Inflammatory macrophage (primary cell): ENCODE results near the gene EMC1.
"Not testable (repeated sequence)": the region's sequence is repeated elsewhere in the genome, so short reads cannot be mapped to it uniquely, and the experiment has no call there.

ENCODE experiments used
- DNase-seq, 2 donors: peaks; one replicate each; pipeline ENCODE4 v3.0.0-alpha.2; 2020 to 2022
- total RNA-seq, 18 experiments: gene quantifications; one replicate each; lab custom pipeline; 2026; ENCODE audit warnings: mixed read lengths in 6 of 18, inconsistent platforms in 2 of 18; lab: John Stamatoyannopoulos, UW

Gene EMC1
- 46.5 to 180 (median 125) reads per million in 18 experiments for total RNA-seq

- peak; percentile 91 to 96 for DNase-seq
These were observed at the start of gene EMC1, which contains the start of gene MRTO4 for GRCh38 chr1:19251305-19252196. EMC1 (minus strand) TSS chr1:19251524; CDS start chr1:19251509, 15 bp downstream. MRTO4 (plus strand) TSS chr1:19251805; CDS start chr1:19251836, 31 bp downstream.

DNA sequence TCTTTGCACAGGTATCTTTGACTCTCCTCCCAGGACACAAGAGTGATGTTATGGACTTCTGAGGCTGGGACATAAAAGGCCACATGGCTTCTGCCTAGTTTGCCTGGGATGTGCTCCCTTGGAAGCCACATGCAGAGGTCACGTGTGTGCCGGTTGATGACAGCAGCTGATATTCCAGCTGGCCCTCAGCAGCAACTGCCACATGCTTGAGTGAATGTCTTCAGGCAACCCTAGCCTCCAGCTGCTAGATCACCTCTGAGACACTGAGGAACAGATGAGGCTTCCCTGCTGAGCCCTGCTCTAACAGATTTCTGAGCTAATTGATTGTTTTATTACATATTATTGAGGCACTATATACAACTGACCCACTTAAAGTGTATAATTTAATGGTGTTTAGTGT is 48.9 kb upstream of the EMC1 start:
- no peak for DNase-seq

DNA sequence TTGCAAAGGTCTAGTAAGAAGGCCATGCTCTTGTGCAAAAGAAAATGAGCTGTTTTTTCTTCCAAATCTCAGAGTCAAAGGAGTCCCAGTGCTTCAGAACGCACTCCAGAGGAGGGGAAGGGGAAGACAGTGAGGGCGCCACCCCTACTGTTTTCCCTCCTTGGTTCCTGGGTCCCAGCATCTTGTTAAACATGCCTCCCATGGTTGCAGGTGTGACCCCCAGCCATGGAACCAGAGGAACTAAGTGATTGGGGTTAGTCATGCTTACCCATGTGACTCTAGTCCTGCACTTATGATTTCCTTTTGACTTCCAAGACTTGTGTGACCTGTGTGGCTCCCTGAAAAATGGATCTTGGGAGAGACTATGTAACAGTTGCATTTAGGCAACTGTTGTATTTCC is 43.3 kb upstream of the EMC1 start:
- DNase-seq: no peak

- no peak for DNase-seq
These were observed 37.9 kb upstream of the EMC1 start for GRCh38 chr1:19289244-19289643.

GRCh38 chr1:19288324-19289241 is 37.3 kb upstream of the EMC1 start, which contains the start of gene AKR7A3:
AKR7A3 (minus strand) TSS chr1:19288770; CDS start chr1:19288709, 61 bp downstream.
- peak; percentile 65 to 84 for DNase-seq

- DNase-seq: no peak
These were observed 36.3 kb upstream of the EMC1 start for GRCh38 chr1:19287436-19288185.

DNA sequence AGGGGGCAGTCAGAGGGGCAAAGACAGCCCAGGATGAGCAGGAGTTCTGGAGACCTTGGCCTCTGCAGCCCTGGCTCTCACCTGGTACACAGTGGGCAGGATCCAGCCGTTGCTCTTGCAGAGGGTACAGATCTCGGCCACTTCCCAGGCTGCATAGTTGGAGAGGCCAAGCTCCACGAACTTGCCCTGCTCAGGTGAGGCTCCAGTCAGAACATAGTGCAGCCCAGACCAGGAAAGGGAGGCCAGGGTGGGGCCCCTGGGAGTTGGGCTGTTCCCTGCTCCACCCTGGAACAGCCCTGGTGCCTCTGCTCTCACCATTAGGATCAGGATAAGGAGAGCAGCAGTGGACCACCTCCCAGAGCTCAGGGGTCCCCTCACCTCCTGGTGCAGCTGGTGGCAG is 34.5 kb upstream of the EMC1 start:
- not testable (repeated sequence) for DNase-seq

DNA sequence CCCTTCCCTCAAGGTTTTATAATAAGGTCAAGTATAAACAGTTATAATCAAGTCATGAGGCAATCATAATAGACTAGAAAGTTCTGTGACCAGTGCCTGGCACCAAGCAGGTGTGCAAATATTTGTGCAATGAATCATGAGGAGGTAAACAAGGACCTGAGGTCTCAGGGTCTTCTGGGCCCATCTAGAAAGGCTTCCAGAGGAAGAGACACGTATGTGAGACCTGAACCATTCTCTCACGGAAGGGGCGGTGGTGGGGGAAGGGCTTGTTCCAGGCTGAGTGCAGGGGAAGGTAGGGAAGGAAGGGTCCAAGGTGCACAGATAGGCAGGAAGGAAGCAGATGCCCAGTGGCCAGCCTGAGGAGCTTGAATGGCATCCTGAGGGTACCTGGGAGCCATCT is 34.0 kb upstream of the EMC1 start:
- DNase-seq: not testable (repeated sequence)

DNA sequence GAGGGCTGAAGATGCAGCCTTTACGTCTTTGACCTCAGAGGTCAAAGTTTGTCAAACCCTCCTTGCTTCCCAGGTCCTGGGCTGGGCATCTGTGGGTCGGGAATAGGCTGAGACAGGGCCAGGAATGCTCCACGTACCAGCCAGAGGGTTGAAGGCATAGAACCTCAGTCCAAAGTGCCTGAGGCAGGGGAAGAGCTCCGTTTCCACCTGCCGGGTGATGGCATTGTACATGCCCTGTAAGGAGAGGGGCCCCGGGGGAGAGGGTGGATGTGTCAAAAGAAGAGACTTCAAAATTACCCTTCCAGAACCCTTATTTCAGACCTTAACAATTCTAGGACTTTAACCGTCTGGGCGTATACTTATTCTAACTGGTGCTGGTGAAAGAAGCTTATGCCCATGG is 33.6 kb upstream of the EMC1 start:
- no peak for DNase-seq

DNA sequence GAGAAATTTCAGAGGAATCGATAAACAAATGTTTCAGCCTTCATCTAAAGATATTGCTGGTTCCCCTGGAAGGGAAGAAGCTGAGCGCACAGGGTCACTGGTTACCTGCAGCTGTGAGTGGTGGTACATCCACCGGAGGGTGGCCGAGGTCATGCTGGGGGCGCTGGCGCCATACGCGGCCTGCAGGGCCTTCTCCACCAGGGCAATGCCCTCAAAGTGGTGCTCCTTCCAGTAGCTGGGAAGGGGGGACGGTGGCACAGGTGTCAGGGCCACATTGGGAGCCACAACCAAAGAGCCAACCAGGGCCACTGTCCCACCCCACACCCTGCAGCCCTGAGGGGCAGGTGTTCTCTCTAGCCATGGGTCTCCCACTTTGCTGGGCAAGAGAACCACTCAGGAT is 32.6 kb upstream of the EMC1 start:
- no peak for DNase-seq

- DNase-seq: no peak
These were observed 23.3 kb upstream of the EMC1 start for GRCh38 chr1:19274636-19275035.

- DNase-seq: peak in 1 of 2 donors; percentile 55
These were observed 22.7 kb upstream of the EMC1 start for GRCh38 chr1:19273844-19274531.

- no peak for DNase-seq
These were observed 22.0 kb upstream of the EMC1 start for GRCh38 chr1:19273106-19273843.

DNA sequence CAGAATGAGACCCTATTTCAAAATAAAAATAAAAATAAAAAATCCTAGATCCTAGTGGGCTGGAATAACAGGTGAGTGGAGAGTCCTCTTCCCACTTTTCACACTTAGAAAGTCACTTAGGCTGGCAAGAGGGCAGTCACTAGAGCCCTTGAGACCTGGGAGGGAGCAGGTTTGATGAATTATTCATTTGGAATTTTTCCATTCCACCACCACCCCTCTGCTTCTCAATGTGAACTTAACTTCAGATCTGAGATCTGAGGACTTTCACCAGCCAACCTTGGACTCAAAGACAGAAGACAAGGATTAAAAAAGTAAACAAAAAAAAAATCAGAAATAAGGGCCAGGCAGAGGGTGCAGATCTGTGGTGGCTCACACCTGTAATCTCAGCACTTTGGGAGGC is 20.7 kb upstream of the EMC1 start:
- DNase-seq: no peak

DNA sequence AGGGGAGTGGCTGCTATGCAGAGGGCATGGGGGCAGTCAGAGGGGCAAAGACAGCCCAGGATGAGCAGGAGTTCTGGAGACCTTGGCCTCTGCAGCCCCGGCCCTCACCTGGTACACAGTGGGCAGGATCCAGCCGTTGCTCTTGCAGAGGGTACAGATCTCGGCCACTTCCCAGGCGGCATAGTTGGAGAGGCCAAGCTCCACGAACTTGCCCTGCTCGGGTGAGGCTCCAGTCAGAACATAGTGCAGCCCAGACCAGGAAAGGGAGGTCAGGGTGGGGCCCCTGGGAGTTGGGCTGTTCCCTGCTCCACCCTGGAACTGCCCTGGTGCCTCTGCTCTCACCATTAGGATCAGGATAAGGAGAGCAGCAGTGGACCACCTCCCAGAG is 19.0 kb upstream of the EMC1 start:
- DNase-seq: not testable (repeated sequence)

GRCh38 chr1:19269427-19270342 is 18.4 kb upstream of the EMC1 start:
- DNase-seq: not testable (repeated sequence)

- DNase-seq: no peak
These were observed 17.1 kb upstream of the EMC1 start for GRCh38 chr1:19268445-19268844.

GRCh38 chr1:19262744-19263143 is 11.4 kb upstream of the EMC1 start:
- no peak for DNase-seq

GRCh38 chr1:19262047-19262446 is 10.7 kb upstream of the EMC1 start:
- no peak for DNase-seq
